Suprapubic skin (tissue), 4 donors: ENCODE results near the gene SECISBP2. TPM values are rescaled to one million over a fixed set of nuclear protein-coding genes. Genes with fewer than 3 reads are reported as not detected.
A peak's percentile ranks its signal among the peaks of the same experiment; 100 is the strongest.

Source experiments
- DNase-seq, 2 donors: peaks; one replicate each; pipeline ENCODE4 v3.0.0-alpha.2; 2019; ENCODE audit warnings: low spot score in 2 of 2
- H3K27ac ChIP-seq: fragments of 200-600 bp; sonication (generic); one replicate; pipeline ENCODE4 v1.5.1; 2019
- H3K27me3 ChIP-seq: fragments of 200-600 bp; sonication (generic); one replicate; pipeline ENCODE4 v1.5.1; 2019
- H3K36me3 ChIP-seq: fragments of 200-600 bp; sonication (generic); one replicate; pipeline ENCODE4 v1.5.1; 2019
- H3K4me1 ChIP-seq: fragments of 200-600 bp; sonication (generic); one replicate; pipeline ENCODE4 v1.5.1; 2019
- H3K4me3 ChIP-seq: fragments of 200-600 bp; sonication (generic); one replicate; pipeline ENCODE4 v1.5.1; 2019; ENCODE audit warnings: mild to moderate bottlenecking
- H3K9me3 ChIP-seq: fragments of 200-600 bp; sonication (generic); one replicate; pipeline ENCODE4 v1.5.1; 2019
- CTCF ChIP-seq, 2 donors: fragments of 200-600 bp in 1 of 2; fragments of 450-650 bp in 1 of 2; sonication (generic) in 1 of 2; IDR thresholded peaks; one replicate each; pipeline ENCODE4 v1.5.1; 2016 to 2019; ENCODE audit warnings: antibody characterized with exemption in 2 of 2, mild to moderate bottlenecking in 1 of 2, moderate library complexity in 1 of 2
- EP300 ChIP-seq: sonication (generic); formaldehyde crosslinking; IDR thresholded peaks from one replicate; pipeline ENCODE4 v1.6.1; 2017; ENCODE audit warnings: antibody characterized with exemption
- POLR2A ChIP-seq, 2 donors: fragments of 450-650 bp; IDR thresholded peaks; one replicate each; pipeline ENCODE4 v1.6.1; 2017; ENCODE audit warnings: antibody characterized with exemption in 2 of 2, mild to moderate bottlenecking in 2 of 2, moderate library complexity in 2 of 2
- POLR2AphosphoS5 ChIP-seq, 3 donors: sonication (generic); formaldehyde crosslinking; IDR thresholded peaks; one replicate each; pipeline ENCODE4 v1.6.1; 2017; ENCODE audit warnings: antibody characterized with exemption in 3 of 3
- WGBS: methylation state at CpG from one replicate; pipeline ENCODE4 v1.1.5; 2018; 5-methylcytosine and 5-hydroxymethylcytosine counted together
- total RNA-seq, 4 donors: library from RNA; depleted of rRNA; stranded (reverse); fragments of >200 nt; gene quantifications; one replicate each; pipeline ENCODE4 v1.1.0, GENCODE V29; 2016

SECISBP2 gene
- total RNA-seq, 4 donors from 2014 or later, result 43.6 to 111 (median 60.8) TPM

DNA sequence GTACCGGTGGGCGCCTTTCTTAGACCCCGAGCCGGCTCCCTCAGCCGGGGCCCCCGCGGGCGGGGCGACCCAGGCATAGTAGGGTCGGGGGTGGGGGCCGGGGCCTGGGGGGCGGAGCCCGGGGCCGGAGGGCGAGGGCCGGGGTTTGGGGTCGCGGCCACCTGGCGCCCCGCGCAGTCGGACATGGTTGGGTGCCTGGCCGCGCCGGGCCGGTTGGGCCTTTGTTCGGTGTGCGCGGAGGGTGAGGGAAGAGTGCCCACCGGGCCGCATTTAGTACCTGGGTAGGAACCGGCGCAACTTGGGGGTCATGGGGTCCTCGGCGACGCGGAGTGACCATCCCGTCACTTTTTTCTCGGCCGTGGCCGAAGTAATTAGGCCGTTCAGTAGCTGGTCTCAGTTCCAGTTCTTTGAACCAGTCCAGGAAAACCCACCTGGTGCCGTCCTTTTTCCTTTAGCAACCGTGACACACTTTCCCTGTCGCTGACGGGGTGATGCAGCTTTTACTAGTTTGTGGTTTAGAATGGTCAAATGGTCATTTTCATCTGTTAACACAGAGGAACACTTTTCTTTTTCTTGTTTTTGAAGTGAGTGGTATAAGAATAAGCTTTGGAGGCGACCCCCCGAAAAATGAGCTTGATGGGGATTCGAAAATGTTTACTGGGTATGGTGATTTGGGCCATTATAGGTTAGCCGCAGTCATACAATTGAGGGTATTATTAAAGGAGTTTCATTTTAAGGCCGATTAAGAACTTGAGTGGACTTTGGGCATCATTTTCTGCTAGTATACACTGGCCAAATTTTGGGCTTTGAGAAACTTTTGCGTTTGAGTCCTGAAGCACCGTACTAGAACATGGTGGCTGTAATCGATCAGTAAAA is 6.7 kb upstream of the SECISBP2 start:
- no peaks in the 10 kb centered on the region for H3K27me3 ChIP-seq
- H3K4me3 ChIP-seq, result peak overlapping the region; percentile 83
- no peak for TF ChIP-seq EP300
- no peak for TF ChIP-seq POLR2A (IDR thresholded peaks at IDR 0.05)
- no peak for TF ChIP-seq POLR2AphosphoS5 (IDR thresholded peaks at IDR 0.05)
- TF ChIP-seq CTCF (IDR thresholded peaks at IDR 0.05), result no peak
- no peaks in the 10 kb centered on the region for H3K9me3 ChIP-seq
- peaks cover 32% of the 10 kb centered on the region for H3K4me1 ChIP-seq
- peak in 1 of 2 donors; percentile 74 for DNase-seq
- no peaks in the 10 kb centered on the region for H3K36me3 ChIP-seq
- H3K27ac ChIP-seq, result no peak overlapping the region
- 1% methylated on average over 48 of the region's 54 CpGs for WGBS

- Histone ChIP-seq H3K4me1 (peaks cover 34% of the 10 kb centered on the region), H3K9me3 (no peaks in the 10 kb centered on the region), H3K36me3 (no peaks in the 10 kb centered on the region), H3K27ac (no peak overlapping the region), H3K27me3 (no peaks in the 10 kb centered on the region), H3K4me3 (peak overlapping the region; percentile 83)
- DNase-seq, result no peak
- TF ChIP-seq POLR2AphosphoS5 (IDR thresholded peaks at IDR 0.05) (no peak), CTCF (IDR thresholded peaks at IDR 0.05) (no peak), EP300 (no peak), POLR2A (IDR thresholded peaks at IDR 0.05) (no peak)
- WGBS, result under 1% methylated on average over 8 of the region's 8 CpGs
Measured at GRCh38 chr9:89312222-89312571, 6.1 kb upstream of the SECISBP2 start.

DNA sequence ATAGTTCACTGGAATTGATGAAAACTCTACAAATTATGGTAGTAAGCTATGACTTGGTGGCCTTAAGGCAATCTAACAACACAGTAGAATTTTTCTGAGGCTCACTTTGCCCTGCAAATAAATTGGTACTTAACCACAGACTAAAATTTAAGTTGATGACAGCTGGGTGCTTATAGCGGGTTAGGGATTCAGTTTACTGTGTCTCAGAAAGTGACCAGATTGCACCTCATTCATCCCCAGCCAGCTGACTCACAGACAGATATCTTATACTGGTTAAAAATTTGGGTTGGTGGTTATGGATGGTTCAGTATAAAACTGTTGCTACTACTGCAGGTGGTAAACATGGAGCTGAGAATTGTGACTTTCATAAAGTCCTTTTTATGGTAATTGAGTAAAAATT is 4.5 kb upstream of the SECISBP2 start:
- H3K27me3 ChIP-seq, result no peaks in the 10 kb centered on the region
- DNase-seq, result no peak
- TF ChIP-seq POLR2AphosphoS5 (IDR thresholded peaks at IDR 0.05) (no peak), CTCF (IDR thresholded peaks at IDR 0.05) (no peak), POLR2A (IDR thresholded peaks at IDR 0.05) (no peak), EP300 (no peak)
- H3K36me3 ChIP-seq, result no peaks in the 10 kb centered on the region
- no peak overlapping the region for H3K4me3 ChIP-seq
- no peaks in the 10 kb centered on the region for H3K9me3 ChIP-seq
- 77% methylated on average over 1 of the region's 1 CpG for WGBS
- peaks cover 43% of the 10 kb centered on the region for H3K4me1 ChIP-seq
- H3K27ac ChIP-seq, result no peak overlapping the region

DNA sequence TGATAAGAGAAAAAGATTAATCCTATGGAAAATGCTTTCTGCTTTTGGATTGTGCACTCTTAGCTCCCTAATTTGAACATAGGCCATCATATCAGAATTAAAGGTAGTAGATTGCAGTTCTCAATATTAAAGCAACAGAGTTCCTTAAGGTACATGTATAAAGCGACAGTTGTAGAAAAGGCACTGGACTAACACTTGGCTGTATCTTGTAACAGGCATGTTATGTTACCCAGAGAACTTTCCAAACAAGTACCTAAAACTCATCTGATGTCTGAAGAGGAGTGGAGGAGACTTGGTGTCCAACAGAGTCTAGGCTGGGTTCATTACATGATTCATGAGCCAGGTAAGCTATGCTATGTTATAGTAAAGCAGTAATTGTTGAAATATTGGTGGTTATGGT is 3.3 kb upstream of the SECISBP2 start:
- TF ChIP-seq POLR2A (IDR thresholded peaks at IDR 0.05) (no peak), POLR2AphosphoS5 (IDR thresholded peaks at IDR 0.05) (no peak), CTCF (IDR thresholded peaks at IDR 0.05) (no peak), EP300 (no peak)
- Histone ChIP-seq H3K27ac (no peak overlapping the region), H3K9me3 (no peaks in the 10 kb centered on the region), H3K36me3 (no peaks in the 10 kb centered on the region), H3K4me3 (no peak overlapping the region), H3K27me3 (no peaks in the 10 kb centered on the region), H3K4me1 (peaks cover 47% of the 10 kb centered on the region)
- WGBS, result 100% methylated on average over 1 of the region's 1 CpG
- DNase-seq, result no peak

- no peaks in the 10 kb centered on the region for H3K27me3 ChIP-seq
- H3K27ac ChIP-seq, result no peak overlapping the region
- H3K9me3 ChIP-seq, result no peaks in the 10 kb centered on the region
- H3K36me3 ChIP-seq, result no peaks in the 10 kb centered on the region
- DNase-seq, result no peak
- TF ChIP-seq POLR2AphosphoS5 (IDR thresholded peaks at IDR 0.05), result no peak
- TF ChIP-seq CTCF (IDR thresholded peaks at IDR 0.05), result no peak
- no peak for TF ChIP-seq EP300
- TF ChIP-seq POLR2A (IDR thresholded peaks at IDR 0.05), result no peak
- no peak overlapping the region for H3K4me3 ChIP-seq
- H3K4me1 ChIP-seq, result peaks cover 51% of the 10 kb centered on the region
Measured at GRCh38 chr9:89315482-89315881, 2.8 kb upstream of the SECISBP2 start.
